PC-3 (cell line): ENCODE results near the gene TP53I11.

Experiments
- CTCF ChIP-seq: fragments of 300-600 bp; sonication (generic); conservative IDR thresholded peaks from 2 replicates; pipeline ENCODE4 v1.5.1; 2017; ENCODE audit warnings: antibody characterized with exemption, low read depth, mild to moderate bottlenecking, low read length
- EZH2 ChIP-seq: fragments of 300-600 bp; sonication (generic); IDR thresholded peaks from one replicate; pipeline ENCODE4 v1.6.1; 2017; ENCODE audit warnings: antibody characterized with exemption, mild to moderate bottlenecking, low read length; ENCODE audit not compliant: unreplicated experiment
- EZH2phosphoT487 ChIP-seq: fragments of 300-600 bp; sonication (generic); IDR thresholded peaks from 2 replicates; pipeline ENCODE4 v1.6.1; 2018; ENCODE audit warnings: mild to moderate bottlenecking, antibody characterized with exemption, low read length, borderline replicate concordance

- TF ChIP-seq CTCF, result no peak
- no peak for TF ChIP-seq EZH2
- TF ChIP-seq EZH2phosphoT487, result no peak
These were observed 31.9 kb upstream of the TP53I11 start for GRCh38 chr11:44982496-44983062.
